ENCODE measurements around the gene RBP3.
A peak's percentile ranks its signal among the peaks of the same experiment; 100 is the strongest.

Gene RBP3

DNA sequence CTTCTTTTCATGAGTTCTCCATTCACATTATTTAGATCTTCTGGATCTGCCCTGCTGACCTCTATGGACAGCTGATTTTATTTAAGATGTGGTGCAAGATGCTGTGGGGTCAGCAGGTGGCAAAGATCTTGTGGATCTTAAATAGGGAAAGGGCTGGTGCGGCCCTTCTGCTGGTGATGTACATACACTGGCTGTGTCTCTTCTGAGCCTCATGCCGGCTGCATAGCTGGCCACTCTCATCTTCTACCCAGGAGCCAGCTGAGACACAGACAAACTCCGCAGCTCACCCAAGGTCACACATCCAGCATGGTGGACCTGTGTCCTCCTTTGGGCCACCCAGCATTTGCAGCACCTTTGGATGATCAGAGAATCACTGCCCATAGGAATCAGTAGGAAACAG is 9.7 kb downstream of the RBP3 start:
- no peak for DNase-seq (ENCODE audit: low read depth)

DNA sequence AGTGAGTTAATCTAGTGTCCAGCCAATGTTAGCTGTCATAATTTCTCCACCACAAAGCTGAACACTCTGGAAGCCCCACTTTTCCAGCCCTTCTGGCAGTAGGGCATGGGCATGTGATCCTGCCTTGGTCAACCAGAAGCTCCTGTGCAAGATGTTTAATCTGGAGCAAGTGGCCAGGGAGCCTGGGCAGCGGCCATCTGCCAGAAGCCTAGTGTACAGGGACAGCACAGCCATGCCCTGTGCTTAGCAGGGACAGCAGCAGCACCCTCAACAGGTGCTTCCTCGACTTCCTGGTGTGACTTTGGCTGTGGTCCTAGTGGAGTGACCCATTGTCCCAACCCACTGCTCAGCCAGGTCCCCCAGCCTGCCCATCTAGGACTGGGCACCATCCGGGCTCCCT is 10.3 kb downstream of the RBP3 start:
- DNase-seq (ENCODE audit: low read depth) = no peak

DNA sequence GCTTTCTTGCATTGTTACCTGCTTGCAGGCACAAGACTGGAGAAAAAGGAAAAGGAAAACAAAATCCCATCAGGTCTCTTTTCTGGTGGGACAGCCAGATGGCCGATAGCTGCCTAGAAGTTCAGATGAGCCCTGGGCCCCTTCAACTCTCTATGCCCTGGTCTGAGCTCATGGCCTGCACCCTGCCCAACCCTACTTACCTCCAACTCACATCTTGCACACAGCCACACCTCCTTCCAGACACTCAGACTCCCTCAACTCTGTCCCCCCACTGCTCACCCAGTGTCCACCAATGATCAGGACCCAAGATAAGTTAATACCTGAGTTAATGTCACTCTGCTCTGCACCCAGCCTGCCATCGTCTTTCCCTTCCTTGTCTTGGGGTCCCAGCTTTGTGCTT is 10.9 kb downstream of the RBP3 start:
- DNase-seq (ENCODE audit: low read depth) = no peak

DNA sequence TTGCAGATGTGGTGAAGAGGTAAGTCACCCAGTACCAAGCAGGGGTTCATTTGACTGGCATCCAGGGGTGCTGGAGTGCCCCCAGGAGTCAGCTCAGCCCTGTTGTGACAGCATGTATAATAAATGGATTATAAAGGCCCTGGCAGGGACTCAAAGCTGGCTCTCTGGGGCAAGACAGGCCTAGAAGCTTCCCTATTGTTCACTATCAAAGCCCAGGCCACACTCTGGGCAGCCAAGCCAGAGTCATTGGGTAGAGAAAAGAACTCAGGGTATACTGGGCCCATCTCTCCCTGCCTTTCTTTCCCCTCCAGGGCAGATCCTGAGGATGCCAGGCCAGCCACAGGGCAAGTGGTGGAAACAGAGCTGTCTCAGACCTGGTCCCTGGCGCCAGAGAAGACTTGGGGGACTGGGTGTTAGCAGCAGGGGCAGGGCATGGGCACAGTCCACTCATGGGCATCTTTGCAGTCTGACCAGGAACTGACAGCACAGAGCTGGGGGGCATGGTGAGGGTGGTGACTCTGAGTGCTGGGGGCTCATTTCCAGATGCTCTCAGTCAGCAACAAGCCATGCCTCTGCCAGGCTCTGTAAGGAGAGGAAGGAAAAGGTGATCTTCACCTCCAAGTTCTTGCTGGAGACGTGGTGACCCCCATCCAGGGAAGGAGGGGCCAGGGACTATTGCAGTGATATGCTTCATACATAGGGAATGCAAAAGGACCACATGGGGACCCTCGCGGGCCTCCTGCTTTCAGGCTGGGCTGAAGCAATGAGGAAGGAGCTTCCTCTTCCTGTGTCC is 11.7 kb downstream of the RBP3 start:
- no peak for DNase-seq (ENCODE audit: low read depth)

DNA sequence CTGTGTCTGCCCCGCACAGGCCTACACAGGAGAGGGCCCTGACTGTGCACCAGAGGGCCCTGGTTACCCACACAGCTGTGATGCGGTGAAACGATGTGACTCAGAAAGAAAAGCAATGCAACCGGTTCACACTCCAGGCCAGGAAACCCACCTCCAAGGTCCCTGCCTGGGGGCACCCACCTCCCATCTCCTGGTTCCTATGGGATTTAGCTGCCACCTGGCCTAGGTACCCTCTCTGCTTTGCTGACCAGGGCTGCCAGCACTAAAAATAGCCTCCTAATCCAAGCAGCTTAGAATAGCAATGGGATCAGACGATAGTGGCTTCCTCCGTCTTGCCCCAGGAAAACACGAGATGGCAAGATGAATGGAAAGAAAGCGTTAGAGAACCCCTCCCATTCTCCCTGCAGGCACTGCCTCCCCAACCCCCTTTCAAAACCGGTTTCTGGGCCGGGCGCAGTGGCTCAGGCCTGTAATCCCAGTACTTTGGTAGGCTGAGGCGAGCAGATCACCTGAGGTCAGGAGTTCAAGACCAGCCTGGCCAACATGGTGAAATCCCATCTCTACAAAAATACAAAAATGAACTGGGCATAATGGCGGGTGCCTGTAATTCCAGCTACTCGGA is 12.4 kb downstream of the RBP3 start:
- DNase-seq (ENCODE audit: low read depth) = no peak

DNA sequence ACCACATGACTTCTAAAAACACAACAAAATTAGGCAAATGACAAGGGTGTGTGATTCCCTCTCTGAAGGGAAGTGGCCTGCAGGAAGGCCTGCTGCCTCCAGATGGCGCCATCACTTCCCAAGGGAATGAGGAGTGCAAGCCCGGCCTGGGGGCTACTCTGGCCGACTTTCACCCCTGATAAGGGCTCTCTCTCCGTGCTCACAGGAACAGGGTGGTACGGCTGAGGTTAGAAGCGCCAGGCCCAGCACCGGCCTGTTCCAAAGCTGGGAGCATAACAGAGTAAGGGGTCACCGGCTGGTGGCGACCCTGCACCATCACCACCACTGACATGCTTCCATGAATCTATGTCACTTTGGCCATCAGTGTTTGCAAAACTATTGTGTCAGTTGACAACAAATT is 13.1 kb downstream of the RBP3 start:
- peak; percentile 35 for DNase-seq (ENCODE audit: low read depth)

DNA sequence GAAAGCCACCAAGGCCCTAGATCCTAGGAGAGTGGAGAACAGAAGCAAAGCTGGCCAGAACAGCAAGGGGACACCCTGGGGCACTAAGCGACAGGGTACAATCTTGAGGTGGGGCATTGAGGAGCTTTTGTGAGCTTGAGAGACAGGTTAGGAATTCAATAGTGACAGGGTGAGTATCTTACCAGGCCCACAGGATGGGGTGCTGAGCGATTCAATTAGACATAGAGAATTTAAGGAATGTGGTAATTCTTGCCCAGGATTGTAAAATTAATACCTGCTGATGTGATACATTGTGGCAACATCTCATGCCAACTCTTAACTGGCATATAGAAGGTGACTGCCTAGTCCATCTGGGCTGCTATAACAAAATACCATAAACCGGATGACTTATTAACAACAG is 14.0 kb downstream of the RBP3 start:
- no peak for DNase-seq (ENCODE audit: low read depth)

DNA sequence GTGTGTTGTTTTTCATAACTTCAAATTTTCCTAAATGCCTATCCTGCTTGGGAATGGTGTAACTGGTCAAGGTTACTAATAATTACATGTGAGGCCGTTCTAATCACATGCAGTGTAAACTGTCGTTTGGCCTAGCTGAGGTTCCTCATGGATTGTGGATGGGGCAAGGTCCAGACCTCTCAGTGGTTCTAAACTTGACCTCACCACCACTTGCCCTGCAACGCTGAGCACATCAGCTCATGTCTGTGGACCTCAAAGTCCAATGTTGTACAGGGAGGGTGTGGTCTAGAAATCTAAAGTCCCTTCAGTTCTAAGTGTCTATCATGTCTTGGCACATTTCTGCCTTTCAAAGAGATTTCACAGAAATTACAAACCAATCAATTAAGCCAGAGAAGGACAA is 15.6 kb downstream of the RBP3 start:
- DNase-seq (ENCODE audit: low read depth) = no peak

DNA sequence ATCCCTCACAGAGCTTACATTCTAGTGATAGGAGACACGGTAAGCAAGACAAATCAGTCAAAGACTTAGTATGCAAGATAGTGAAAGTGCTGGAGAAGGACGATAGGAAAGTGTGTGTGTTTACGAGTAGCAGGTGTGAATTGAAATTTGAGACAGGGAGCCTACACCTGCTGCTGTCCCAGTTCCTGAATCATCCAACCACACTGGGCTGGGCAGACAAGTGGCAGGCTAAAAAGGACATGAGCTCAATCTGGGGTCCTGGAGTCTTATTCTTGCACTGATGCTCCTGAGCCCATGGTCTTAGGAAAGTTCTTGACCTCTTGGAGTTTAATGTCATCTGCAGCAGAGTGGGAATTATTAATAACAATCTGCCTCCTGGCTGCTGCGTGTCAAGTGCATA is 16.2 kb downstream of the RBP3 start:
- DNase-seq (ENCODE audit: low read depth) = no peak

DNA sequence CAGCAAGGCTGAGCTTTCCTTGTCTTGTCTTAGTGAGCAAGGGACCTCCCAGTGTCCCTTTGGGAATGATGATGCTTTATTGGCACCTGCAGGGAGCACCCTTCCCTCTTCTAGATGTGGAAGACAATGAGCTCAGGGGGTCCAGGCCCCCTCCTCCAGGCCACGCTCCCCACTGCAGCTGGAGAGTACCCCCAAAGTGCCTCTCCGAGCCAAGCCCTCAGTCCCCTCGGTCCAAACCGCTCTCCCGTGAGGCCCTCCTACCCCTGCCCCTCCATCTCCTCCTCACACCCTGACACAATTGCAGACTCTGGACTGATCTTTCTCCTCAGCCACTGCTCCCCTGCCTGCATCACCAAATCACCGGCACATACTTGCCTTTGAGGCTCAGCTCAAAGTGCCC is 16.7 kb downstream of the RBP3 start:
- DNase-seq (ENCODE audit: low read depth) = no peak

DNA sequence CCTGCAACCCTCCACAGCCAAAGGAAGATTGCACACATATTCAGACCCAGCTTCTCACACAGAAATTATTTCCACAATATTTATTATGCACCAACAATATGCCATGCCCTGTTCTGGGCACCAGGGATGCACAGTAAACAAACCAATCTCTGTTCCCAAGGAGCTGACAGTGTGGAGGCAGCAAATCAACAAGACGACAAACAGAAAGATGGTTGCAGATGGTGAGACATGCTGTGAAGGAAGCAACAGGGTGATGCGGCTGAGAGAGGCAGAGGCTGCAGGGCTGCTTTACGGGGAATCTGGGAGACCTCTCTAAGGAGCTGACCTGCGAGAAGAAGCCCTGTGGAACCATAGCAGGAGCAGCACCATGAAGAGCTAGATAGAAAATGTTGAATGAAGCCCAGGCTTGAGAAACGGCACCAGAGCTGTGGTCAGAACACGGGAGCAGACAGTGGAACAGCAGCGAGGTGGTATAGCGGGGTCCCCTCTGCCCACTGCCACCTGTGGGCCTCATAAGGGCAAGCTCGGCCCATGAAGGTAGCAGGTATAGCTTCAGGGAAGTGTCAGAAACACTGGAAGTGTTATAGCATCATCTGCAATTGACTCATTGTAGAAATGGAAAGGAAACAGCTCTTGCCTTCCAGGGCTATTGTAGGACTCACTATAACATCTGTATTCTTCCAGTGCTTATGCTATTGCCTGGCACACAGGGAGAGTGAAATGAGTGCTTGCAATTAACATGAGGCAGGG is 17.4 kb downstream of the RBP3 start:
- DNase-seq (ENCODE audit: low read depth) = no peak

DNA sequence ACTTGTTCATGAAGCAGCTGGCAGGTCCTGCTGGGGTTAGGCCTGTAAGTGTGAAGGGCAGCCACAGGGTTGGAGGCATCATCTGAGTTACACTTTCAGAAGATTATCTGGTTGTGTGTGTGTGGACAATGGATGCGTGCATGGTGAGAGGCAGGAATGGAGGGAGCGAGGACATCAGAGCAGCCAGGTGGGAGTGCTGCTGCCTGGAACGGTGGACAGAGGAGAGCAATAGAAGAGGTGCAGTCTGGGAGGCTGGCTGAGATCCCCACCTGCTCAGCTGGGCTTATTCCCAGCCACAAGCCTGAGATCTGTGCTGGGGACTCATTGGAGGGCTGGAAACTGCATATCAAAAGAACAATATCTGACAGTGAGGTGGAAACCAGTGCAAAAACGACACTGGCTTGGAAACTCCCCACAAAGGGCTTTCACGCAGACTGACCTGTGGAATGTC is 18.0 kb downstream of the RBP3 start:
- DNase-seq (ENCODE audit: low read depth) = no peak

DNA sequence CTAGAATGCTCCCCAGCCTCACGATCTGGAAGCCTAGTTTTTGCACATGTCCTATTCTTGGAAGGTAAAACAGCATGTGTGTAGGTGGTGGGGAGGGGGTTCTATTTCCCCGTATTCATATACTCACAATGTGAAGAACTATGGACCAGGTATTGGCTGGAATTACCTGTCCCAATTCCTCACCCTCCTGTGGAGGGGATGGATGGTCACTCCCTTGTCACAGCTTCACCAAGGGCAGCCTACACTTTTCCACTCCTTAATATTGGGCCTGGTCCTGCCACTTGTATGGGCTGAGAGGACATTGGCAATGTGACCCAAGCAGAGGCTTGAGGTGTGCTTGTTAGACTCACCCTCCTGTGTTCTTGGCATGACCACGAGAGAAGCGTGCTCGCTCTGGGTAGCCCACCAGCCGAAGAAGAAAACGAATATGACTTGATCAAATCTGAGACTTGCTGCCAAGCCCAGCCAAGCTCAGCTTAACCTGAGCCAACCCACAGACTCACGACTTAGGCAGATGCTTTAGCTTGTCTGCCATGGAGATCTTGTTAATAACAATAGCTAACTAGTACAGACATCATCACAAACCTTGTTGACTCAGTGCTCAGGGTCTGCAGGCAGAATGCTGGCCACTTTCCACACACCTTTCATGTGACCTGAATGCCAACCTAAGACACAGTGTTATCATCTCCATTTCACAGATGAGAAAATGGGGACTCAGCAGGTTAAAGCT is 18.7 kb downstream of the RBP3 start:
- DNase-seq (ENCODE audit: low read depth) = no peak

DNA sequence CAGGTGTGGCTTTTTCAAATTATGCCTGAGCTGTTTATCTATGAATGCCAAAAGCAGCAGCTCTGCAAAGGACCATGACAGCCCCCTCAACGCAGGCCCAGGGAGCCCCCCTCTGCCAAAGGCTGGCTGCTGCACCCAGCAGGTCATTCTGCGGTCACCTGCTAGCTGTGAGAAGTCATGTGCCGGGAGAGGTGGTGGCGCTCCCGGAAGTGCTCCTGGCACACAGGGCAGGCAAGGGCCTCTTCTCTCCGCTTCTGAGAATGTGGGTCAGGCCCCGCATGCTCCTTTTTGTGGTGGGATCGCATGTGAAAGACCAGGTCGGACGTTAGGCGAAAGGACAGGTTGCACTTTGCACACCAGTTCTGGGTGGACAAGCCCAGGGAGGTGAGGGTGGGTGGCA is 19.5 kb downstream of the RBP3 start:
- no peak for DNase-seq (ENCODE audit: low read depth)

DNA sequence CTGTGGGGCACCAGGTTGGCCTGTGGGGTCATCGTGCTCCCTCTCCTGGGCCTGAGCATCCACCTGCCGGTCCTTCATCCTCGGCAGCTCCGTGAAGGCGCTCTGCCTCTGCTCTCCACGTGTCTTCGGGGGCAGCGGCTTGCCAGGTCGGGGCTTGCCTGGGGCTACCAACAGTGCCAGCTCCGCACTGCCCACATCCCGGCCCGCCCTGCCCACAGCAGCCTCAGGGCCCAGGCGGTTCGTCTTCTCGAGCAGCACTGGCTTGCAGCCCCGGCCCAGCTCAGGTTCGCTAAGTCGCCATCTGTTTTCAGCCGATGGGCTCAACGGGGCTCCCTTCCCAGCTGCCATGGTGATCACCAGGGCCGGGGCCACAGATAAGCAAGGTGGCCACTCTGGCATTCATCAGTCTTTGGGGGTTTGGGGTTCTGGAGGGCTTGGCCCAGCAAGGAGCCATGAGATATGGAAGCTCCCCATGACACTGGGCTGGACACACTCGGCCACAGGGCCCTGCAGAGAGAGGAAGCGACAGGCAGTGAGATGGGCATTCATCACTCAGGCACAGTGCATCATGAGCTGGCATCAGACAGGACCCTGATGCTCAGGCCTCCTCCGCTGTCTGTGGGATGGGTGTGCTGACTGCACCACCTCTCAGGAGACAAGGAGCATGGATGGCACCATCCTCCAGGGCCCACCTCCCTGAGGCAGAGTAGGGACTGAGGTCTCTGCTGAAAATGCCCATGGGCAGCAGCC is 20.4 kb downstream of the RBP3 start:
- no peak for DNase-seq (ENCODE audit: low read depth)

DNA sequence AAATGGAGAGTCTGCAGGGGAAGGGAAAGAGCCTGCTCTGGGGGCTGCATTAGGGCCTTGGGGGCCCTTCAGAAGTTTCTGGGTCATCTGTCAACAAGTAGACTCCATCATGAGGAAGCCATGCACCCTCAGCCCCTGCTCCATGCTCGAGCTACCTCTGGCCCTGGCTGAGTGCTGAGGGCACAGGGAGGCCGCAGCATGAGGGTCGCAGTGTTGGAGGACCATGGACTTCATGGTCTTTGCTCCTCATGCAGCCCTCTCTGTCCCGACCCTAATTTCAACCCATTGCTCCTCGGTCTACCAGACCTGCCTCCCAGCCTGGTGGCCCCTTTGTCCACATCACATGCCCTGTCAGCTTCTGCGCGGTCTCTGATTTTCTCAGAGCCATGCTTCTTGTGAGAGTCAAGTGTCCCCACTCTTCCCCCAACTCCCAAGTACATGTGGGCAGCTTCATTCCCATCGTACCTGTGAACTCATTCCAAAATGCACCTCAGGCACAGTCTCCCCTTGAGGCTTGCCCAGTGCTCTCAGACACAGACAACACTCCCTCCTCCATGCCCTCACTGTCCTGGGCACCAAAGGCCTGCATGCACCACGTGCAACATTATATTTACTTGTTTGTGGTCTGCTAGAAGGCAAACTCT is 21.2 kb downstream of the RBP3 start:
- no peak for DNase-seq (ENCODE audit: low read depth)

DNA sequence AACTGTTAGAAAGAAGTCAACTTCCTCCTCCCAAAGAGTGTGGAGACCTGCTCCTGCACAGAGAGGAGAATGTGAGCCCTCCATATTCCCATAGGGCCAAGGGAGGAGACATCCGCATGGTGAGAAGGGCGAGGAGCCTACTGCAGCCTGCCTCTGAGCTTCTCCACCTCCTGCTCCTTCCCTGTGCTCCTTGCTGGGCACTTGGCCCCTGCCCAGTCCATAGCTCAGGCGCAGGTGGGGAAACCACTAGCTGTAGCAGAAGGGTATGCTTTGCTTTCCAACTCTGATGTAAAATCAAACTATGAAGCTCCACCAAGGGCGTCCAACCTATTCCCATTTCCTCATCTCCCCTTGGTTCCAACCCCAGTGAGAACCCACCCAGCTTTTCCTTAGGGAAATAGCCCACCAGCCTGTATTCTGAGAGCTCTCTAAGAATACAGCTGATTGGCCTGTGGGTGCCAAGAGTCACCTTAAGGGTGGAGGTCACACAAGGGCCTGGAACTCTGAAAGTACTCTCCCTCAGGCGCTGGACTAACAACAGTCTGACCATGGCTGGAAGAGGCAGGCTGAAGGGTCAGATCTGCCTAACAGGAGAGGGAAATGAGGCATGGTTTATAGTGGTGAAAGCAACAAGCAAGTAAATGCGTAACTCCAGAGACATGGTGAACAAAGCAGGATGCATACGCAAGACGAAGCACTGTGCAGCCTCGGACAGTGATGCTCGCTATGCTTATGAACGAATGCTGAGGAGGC is 22.0 kb downstream of the RBP3 start:
- DNase-seq (ENCODE audit: low read depth) = no peak

DNA sequence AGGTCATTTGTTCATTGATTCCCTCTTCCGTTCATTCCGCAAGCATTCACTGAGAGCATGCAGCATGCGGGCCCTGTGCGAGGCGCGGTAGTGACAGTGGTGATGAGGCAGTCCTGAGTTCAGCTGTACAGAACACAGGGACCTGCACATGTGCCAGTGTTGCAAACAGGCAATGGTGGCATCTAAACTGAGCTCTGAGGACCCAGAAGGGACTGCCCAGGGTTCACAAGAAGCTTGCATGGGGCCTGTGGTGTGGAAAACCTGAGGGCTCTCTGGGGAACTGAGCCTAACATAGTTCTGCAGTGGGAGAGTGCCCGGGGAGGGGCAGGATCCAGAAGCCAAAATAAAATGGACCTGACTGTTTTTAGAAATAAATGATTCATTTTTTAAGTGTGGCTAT is 22.7 kb downstream of the RBP3 start:
- no peak for DNase-seq (ENCODE audit: low read depth)

DNA sequence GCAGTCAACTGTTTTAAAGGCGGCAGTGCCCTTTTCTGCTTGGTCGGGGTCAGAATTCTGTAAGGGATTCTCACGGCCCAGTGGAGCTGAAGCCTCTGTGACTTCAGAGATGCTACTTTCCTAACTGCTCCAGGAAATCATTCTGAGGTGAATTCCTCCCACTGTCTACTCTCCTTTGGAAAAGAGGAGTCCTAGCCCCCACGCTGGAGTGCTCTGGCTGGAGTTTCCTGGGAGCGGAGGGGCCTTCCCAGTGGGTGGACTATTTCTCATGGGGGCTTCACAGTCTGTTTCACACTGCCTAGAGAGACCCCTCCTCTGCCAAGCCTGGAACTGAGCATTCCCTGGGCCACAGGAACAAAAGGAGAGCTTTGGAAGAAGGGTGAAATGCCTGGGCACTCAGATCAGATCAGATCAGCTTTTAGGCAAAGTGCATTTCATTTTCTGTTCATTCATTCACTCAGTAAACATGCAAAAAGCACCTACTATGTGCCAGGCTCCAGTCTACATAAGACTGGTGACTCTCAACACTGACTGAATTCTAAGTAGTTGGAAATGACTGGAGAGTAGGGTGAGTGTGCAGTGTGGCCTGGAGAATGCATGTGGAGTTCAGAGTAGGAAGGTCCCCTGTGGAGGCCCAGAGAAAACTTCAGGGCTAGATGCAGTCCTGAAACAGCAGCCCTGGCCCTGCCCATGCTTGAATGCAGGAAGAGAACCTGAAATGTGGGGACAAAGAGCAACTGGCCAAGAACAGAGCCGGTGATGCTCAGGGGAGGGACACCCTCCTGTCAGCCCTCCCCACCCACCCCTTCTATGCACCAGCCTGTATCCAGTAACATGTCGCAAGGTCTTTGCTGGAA is 23.7 kb downstream of the RBP3 start:
- no peak for DNase-seq (ENCODE audit: low read depth)

DNA sequence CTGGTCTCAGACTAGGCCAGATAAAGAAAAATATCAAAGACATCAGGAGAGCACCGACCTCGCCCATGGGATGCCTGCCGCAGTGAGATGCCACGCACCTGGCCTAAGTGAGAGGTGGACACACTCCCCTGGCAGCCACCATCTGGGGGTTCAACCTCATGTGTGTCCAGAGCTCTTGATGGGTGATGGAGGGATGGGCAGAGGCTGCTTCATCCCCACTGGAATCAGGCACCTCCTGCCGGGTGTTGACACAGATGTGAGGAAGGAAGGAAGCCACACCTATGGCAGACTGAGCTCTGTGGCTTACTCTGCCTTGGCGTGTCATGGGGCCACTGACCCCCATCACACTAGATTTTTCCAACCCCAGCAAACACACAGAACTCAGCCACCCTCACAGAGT is 24.6 kb downstream of the RBP3 start:
- DNase-seq (ENCODE audit: low read depth) = no peak
